ENCODE measurements around the gene ACBD6.

ACBD6 gene

GRCh38 chr1:180295999-180296398, 206.4 kb downstream of the ACBD6 start:
- no peak for DNase-seq (ENCODE audit: low read depth in 2 of 2)

DNA sequence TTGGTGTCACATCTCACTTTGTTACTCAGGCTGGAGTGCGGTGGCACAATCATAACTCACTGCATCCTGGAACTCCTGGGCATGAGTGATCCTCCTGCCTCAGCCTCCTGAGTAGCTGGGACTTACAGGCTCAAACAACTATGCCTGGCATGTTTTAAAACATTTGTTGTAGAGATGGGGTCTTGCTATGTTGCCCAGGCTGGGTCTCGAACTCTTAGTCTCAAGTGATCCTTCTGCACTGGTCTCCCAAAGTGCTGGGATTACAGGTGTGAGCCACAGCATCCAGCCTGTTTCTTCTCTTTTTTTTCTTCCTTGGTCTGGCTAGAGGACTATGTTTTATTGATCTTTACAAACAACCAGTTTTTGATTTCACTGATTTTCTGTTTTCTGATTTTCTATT, 207.7 kb downstream of the ACBD6 start:
- DNase-seq (ENCODE audit: low read depth in 2 of 2) = no peak

DNA sequence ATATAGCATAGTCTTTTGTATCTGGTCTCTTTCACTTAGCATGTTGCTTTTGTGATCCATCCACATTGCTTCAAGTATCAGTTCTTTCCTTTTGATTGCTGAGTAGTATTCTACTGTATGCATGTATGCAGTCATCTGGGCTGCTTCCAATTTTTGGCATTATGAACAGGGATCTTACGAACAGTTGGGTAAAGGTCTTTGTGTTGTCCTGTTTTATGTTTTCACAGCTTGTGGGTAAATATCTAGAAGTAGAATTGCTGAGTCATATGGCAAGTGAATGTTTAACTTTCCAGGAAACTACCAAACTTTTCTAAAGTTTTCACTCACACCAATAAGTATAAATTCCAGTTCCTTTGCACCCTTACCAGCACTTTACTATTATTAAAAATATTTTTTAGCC, 211.4 kb downstream of the ACBD6 start:
- no peak for DNase-seq (ENCODE audit: low read depth in 2 of 2)

- no peak for DNase-seq (ENCODE audit: low read depth in 2 of 2)
Observed at GRCh38 chr1:180290265-180291001, 211.9 kb downstream of the ACBD6 start.

- no peak for DNase-seq (ENCODE audit: low read depth in 2 of 2)
Observed at GRCh38 chr1:180288940-180289339, 213.4 kb downstream of the ACBD6 start.

GRCh38 chr1:180287988-180288705, 214.2 kb downstream of the ACBD6 start:
- DNase-seq (ENCODE audit: low read depth in 2 of 2) = no peak

GRCh38 chr1:180286417-180286816, 216.0 kb downstream of the ACBD6 start:
- DNase-seq (ENCODE audit: low read depth in 2 of 2) = no peak

DNA sequence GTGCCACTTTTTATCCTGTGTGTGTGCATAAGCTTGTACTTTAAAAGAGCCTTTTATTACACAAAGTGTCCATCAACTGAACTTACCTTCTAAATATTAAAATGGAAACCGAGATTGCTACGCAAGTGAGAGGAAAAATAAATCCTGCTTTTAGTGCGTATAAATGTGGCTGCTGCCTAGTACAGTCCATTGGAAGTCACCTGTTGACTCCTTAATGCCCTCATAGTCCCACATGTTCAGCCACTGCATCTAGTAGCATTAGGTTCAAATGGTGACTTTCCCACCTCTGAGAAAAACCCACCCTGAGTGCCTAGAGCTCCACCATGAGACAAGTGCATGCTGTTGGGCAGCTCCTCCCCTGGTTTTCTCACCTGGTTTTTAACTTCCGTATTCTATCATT, 219.3 kb downstream of the ACBD6 start:
- no peak for DNase-seq (ENCODE audit: low read depth in 2 of 2)

- DNase-seq (ENCODE audit: low read depth in 2 of 2) = no peak
Observed at GRCh38 chr1:180282401-180283044, 219.9 kb downstream of the ACBD6 start.

DNA sequence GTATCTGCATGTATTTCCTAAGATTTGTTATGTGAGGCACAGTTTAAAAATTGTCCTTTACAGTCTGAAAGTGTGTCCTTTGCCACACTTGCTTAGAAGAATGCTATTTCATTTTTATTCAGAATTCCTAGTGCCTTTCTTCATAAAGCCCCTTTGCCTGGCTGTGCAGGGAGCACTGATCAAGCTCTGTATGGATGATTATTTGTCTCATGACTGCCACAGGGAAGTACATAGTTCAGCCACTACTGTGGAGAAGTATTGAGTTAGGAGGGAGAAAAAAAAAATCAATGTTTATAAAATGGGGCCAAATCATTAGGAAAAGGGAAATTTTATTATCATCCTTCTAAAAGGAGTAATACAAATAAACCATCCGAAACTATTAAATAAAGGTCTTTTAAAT, 220.9 kb downstream of the ACBD6 start:
- DNase-seq (ENCODE audit: low read depth in 2 of 2) = no peak

DNA sequence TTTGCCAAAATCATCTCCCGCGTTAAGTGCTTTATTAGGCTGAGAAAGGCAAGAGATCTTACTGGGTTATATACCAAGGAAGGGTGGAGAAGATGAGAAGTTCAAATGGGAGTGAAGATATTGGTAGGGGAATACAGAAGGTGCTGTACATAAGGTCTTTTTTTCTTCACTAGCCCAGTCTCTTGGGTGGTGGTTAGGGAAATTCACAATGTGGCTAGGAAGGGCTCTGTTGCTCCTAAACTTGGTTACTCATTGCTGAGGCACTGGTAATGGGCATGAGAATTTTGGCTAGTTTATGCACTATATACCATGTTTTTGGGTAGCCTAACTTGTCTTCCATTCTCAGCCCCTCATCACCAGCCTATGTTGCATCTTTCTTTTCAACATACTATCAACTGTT, 221.8 kb downstream of the ACBD6 start:
- DNase-seq (ENCODE audit: low read depth in 2 of 2) = no peak

GRCh38 chr1:180279651-180280050, 222.7 kb downstream of the ACBD6 start:
- no peak for DNase-seq (ENCODE audit: low read depth in 2 of 2)

DNA sequence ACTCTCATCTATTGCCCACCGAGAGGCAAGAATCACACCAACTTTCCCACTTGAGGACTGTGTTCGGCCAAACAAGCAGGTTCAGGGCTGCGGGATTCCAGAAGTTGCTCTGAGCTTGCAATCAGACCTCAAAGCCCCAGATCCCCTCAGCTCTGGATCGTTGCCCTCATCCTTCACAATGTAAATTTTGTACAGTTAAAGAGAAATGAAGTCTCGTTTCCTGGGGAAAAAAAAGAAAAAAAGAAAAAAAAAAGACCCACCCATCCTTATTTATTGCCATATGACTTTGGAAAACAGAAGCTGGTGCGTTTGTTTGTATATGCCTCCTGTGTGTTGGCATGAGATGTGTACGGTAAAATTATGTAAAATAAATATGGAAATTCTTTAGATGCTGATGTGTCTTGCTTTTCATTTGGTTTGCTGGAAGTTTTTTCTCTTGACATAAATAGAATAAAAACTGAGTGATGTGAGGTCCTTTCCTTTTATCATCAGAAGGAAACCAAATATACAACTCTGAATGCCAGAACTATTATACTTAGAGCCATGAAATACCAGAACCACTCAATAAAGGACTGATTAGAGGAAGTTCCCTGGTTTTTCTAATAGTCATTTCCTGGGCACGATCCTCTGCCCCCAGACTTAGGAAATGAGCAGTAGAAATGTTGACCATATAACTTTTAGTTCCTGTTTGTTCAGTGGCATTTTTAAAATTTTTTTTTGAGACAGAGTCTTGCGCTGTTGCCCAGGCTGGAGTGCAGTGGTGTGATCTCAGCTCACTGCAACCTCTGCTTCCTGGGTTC, 223.6 kb downstream of the ACBD6 start:
- no peak for DNase-seq (ENCODE audit: low read depth in 2 of 2)

- DNase-seq (ENCODE audit: low read depth in 2 of 2) = no peak
Observed at GRCh38 chr1:180278194-180278515, 224.2 kb downstream of the ACBD6 start.

- no peak for DNase-seq (ENCODE audit: low read depth in 2 of 2)
Observed at GRCh38 chr1:180277476-180278193, 224.7 kb downstream of the ACBD6 start.

- DNase-seq (ENCODE audit: low read depth in 2 of 2) = no peak
Observed at GRCh38 chr1:180275726-180276125, 226.7 kb downstream of the ACBD6 start.

DNA sequence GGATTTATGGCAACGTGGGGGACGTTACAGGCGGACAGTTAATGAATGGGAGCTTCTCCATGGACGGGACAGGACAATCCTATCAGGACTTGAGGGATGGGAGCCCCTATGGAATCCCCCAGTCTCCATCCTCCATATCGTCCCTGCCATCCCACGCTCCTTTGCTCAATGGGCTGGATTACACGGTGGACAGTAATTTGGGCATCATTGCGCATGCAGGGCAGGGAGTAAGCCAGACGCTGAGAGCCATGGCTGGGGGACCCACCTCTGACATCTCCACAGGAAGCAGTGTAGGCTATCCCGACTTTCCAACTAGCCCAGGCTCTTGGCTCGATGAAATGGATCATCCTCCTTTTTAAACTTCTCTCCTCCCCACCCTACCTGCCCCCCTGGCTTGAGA, 228.2 kb downstream of the ACBD6 start:
- no peak for DNase-seq (ENCODE audit: low read depth in 2 of 2)

DNA sequence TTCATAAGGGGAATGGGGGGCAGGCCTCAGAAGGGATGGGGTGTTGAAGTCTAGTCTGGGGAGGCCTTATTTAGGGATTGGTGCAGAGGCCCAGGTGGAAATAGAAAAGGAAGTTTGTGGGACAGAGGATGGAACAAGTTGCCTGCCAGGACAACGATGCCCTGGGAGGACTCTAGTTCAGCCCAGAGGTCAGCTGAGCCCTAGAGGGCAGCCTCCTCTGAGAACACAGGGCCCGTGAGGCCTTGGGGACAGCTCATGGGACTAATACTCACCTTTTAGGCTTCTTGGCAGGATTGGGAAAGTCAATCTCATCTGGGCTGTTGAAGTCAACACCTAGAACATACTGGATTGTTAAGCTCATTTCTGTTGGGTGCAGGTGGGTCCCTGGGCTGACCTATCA, 229.3 kb downstream of the ACBD6 start:
- no peak for DNase-seq (ENCODE audit: low read depth in 2 of 2)

- DNase-seq (ENCODE audit: low read depth in 2 of 2) = no peak
Observed at GRCh38 chr1:180272395-180272794, 230.0 kb downstream of the ACBD6 start.

DNA sequence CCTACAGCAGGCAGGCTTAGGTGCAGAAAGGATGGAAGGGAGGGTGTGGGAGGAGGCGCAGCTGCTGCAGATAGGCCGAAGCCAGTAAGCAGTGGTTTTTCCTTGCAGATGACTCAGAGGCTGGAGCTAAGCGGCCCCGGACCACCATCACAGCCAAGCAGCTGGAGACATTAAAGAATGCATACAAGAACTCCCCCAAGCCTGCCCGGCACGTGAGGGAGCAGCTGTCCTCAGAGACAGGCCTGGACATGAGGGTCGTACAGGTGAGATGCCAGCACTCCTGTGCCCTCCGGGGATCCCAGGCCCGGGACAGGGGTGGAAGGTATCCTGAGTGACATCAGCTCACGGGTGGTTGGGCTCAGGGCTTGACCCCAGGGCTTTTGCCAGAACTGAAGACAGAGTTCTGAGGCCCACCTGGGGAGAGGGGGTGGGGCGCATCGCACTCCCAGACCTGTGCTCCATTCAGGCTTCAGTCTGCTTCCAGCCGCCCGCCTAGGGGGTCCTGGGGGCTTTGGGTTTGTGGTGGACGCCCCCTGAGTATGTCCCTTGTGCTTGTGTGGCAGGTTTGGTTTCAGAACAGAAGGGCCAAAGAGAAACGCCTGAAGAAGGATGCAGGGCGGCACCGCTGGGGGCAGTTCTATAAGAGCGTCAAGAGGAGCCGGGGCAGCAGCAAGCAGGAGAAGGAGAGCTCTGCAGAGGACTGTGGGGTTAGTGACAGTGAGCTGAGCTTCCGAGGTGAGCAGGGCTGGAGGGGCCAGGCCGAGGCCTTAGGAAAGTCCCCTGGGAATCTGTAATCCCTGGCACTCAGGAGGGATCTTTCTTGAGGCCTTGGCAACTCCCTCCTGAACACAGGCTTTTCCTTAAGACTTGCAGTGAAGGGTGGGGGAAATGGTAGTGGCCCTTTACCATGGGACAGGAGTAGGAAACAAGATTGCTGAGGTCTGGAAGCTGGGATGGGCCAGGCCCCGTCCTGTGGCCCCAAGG, 230.8 kb downstream of the ACBD6 start:
- no peak for DNase-seq (ENCODE audit: low read depth in 2 of 2)
